Pancreas (tissue), 10 donors: ENCODE results near the gene POLR1H. TPM values are rescaled to one million over a fixed set of nuclear protein-coding genes. Genes with fewer than 3 reads are reported as not detected.

ENCODE experiments used
- ATAC-seq, 4 donors: fragments of 200-7000 bp; cut with Tn5 transposase; one replicate each; pipeline versions ENCODE4 v1.8.0 to v1.9.1; 2020; ENCODE audit warnings: mild to moderate bottlenecking in 4 of 4, moderate library complexity in 4 of 4
- DNase-seq, 6 donors: peaks; one replicate each; pipeline ENCODE4 v3.0.0-alpha.2; 2020
- FAIRE-seq: peaks from 2 replicates; lab custom pipeline; 2012; peaks lifted over from hg19 to GRCh38; lab: Jason Lieb, UNC
- H3K27ac ChIP-seq, 4 donors: fragments of 200-600 bp; sonication (generic); 1 replicate in 3 of 4; 2 replicates in 1 of 4; pipeline versions ENCODE4 v1.5.0 to v1.8.0; 2020
- H3K27me3 ChIP-seq, 4 donors: fragments of 200-600 bp; one replicate each; pipeline ENCODE4 v1.8.0; 2021
- H3K36me3 ChIP-seq, 3 donors: fragments of 200-600 bp; sonication (generic) in 1 of 3; one replicate each; pipeline versions ENCODE4 v1.5.0 to v1.8.0; 2020 to 2021
- H3K4me1 ChIP-seq, 3 donors: fragments of 200-600 bp; one replicate each; pipeline ENCODE4 v1.8.0; 2021
- H3K4me3 ChIP-seq, 4 donors: fragments of 200-600 bp; sonication (generic) in 2 of 4; one replicate each; pipeline versions ENCODE4 v1.5.0 to v1.8.0; 2020 to 2021
- H3K9me3 ChIP-seq, 4 donors: fragments of 200-600 bp; one replicate each; pipeline ENCODE4 v1.8.0; 2021
- CTCF ChIP-seq, 4 donors: fragments of 200-600 bp; sonication (generic) in 3 of 4; IDR thresholded peaks; one replicate each; pipeline versions ENCODE4 v1.5.0 to v1.8.0; 2021; ENCODE audit warnings: antibody characterized with exemption in 4 of 4
- WGBS, 2 donors: extraction: QIAGEN DNeasy Blood & Tissue Kit; methylation state at CpG; one replicate each; pipeline ENCODE4 v1.1.7; 2013; 5-methylcytosine and 5-hydroxymethylcytosine counted together
- intact Hi-C, 3 donors: fragments of 100-400 bp; cut with DNase I; formaldehyde crosslinking; loops; one replicate each; pipeline versions ENCODE4 v1.11.1 to v1.14.2; 2022
- polyA plus RNA-seq, 2 donors: library from polyadenylated mRNA; stranded (reverse); fragments of 200-250 nt; gene quantifications; one replicate each; pipeline ENCODE4 v1.2.3, GENCODE V29; 2013
- total RNA-seq, 6 donors: library from RNA; stranded (reverse); fragmentation: NEBNext Ultra II Directional in 4 of 6; extraction: Animal tissue kit (Norgen Biotek cat#: 25700) in 4 of 6; gene quantifications; one replicate each; pipeline versions ENCODE4 v1.2.1 to v1.2.4, GENCODE V29; 2021 to 2023
- donor health status: healthy with polysubstance abuse.
- donor health status: DM: no; HTN: no; CAD: no; lungs with moderate emphysema.
- donor health status: DM: no; HTN: no; CAD: no.
- donor health status: control.
- donor health status: control.
- donor health status: Bipolar disorder and iron deficiency.
- donor health status: DM: yes; HTN: yes; CAD: no.
- donor health status: DM: no; HTN: no; CAD: no.
- donor health status: DM: no; HTN: no; CAD: no.
- donor health status: DM: yes; HTN: yes; CAD: no.

POLR1H gene
- total and polyA plus RNA-seq, 8 donors: 12.5 to 29.8 (median 14.0) TPM

GRCh38 chr6:30097902-30098768 lies 37.1 kb downstream of the POLR1H start:
- FAIRE-seq (no peak), ATAC-seq (no peak)

DNA sequence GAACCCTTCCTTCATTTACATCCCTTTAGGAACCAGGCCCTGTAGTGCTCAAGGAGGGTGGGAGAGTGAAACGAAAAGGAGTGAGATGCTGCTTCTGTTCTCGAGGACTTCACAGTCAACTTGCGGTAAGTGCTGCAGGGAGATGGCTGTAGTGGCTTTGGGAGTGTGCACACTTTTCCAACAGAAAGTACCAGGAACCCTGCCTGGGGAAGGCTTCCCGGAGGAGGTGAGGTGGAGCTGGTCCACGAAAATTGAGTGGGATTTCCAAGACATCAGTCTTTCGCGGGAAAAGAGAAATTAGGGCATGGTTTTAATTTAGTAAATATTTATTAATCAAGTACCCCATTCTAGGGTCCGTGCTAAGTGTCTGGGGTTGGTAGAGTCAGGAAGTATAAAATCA lies 39.1 kb downstream of the POLR1H start:
- no peak overlapping the region for H3K27ac ChIP-seq
- H3K4me3 ChIP-seq: peak overlapping the region in 1 of 4 donors; percentile 49
- no peaks in the 10 kb centered on the region for H3K36me3 ChIP-seq
- no peak for ATAC-seq
- peaks cover 11 to 15% (median 11%) of the 10 kb centered on the region in 3 donors for H3K4me1 ChIP-seq
- no peak for TF ChIP-seq CTCF (IDR thresholded peaks at IDR 0.05)
- intact Hi-C loops: no loop called here
- FAIRE-seq: no peak
- no peak for DNase-seq
- peaks cover 0 to 6% (median 0%) of the 10 kb centered on the region in 4 donors for H3K27me3 ChIP-seq
- WGBS, 2 donors: 43 to 48% methylated on average over 8 of the region's 8 CpGs
- H3K9me3 ChIP-seq: no peaks in the 10 kb centered on the region

More at GRCh38 chr6:30097902-30098768, 37.1 kb downstream of the POLR1H start:
- H3K4me3 ChIP-seq: no peak overlapping the region
- no peak for TF ChIP-seq CTCF (IDR thresholded peaks at IDR 0.05)
- no peaks in the 10 kb centered on the region for H3K9me3 ChIP-seq
- intact Hi-C loops: no loop called here
- H3K4me1 ChIP-seq: peaks cover 7 to 15% (median 11%) of the 10 kb centered on the region in 3 donors
- no peak for DNase-seq
- no peaks in the 10 kb centered on the region for H3K36me3 ChIP-seq
- WGBS, 2 donors: 61 to 64% methylated on average over 4 of the region's 4 CpGs
- peaks cover 0 to 6% (median 0%) of the 10 kb centered on the region in 4 donors for H3K27me3 ChIP-seq
- H3K27ac ChIP-seq: no peak overlapping the region

- peak overlapping the region; percentile 7 to 49 (median 24) for H3K4me3 ChIP-seq
- FAIRE-seq: no peak
- peaks cover 11 to 15% (median 11%) of the 10 kb centered on the region in 3 donors for H3K4me1 ChIP-seq
- 2 to 3% methylated on average over 41 to 47 of the region's 47 CpGs for WGBS, 2 donors
- no peaks in the 10 kb centered on the region for H3K9me3 ChIP-seq
- peak; percentile 62 to 64 (median 63) for ATAC-seq
- intact Hi-C loops: no loop called here
- no peaks in the 10 kb centered on the region for H3K36me3 ChIP-seq
- DNase-seq: peak; percentile 56 to 77 (median 64)
- no peak overlapping the region for H3K27ac ChIP-seq
- peaks cover 0 to 6% (median 0%) of the 10 kb centered on the region in 4 donors for H3K27me3 ChIP-seq
- TF ChIP-seq CTCF (IDR thresholded peaks at IDR 0.05): no peak
Observed at GRCh38 chr6:30100585-30101443, 39.7 kb downstream of the POLR1H start.

DNA sequence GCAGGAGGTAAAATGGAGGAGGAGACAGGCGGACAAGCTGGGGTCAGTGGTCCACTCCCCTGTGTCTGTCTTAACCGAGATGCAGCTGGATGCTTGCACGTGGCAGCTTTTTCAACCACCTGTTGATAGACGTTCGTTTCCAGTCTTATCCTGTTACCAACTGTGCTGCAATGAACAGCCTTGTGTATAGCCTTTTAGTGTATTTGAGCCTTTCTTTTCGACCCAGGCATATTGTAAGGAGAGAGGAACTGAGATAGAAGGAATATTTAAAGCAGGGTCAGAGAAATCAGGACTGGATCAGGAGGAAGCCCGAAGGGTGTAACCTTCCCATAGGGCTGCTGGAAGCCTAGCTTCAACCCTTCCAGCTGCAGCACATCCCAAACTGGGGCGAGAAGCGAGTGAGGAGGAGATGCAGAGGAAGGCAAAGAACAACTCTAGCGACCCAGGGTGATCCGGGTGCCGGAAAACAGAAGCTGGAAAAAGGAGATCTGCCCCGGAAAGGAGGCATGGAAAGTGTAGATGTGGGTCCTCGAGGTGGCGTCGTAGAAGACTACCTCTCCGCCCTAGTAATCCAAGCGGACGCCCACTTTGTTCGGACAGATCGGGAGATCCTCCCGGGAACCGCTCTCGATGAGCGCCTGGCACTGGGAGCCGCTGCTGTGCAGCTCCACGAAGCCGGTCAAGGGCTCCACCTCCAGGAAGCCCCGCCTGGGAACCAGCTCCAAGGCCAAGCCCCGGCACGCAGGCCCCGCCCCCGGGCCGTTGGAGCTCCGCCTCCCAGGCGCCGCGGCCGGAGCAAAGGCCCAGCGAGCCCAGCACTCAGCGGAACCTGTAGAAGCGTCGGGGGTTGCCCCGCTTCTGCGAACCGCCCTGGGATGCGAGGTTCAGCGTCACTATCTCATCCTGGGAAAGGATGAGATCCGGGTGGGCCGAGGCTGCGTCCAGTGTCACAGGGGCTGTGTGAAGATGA lies 40.7 kb downstream of the POLR1H start:
- peak; percentile 90 to 95 (median 94) for ATAC-seq
- H3K27me3 ChIP-seq: peaks cover 0 to 6% (median 0%) of the 10 kb centered on the region in 4 donors
- H3K36me3 ChIP-seq: no peaks in the 10 kb centered on the region
- TF ChIP-seq CTCF (IDR thresholded peaks at IDR 0.05): no peak
- intact Hi-C loops: no loop called here
- H3K4me3 ChIP-seq: peak overlapping the region in 3 of 4 donors; percentile 11 to 49 (median 34)
- H3K9me3 ChIP-seq: no peaks in the 10 kb centered on the region
- peak; percentile 89 to 97 (median 94) for DNase-seq
- peak overlapping the region in 3 of 4 donors; percentile 6 to 60 (median 52) for H3K27ac ChIP-seq
- no peak for FAIRE-seq
- H3K4me1 ChIP-seq: peaks cover 11 to 15% (median 11%) of the 10 kb centered on the region in 3 donors
- 1 to 2% methylated on average over 40 to 51 of the region's 51 CpGs for WGBS, 2 donors
